Measurements from ENCODE around the gene MXD4.
"Not testable (repeated sequence)": the region's sequence is repeated elsewhere in the genome, so short reads cannot be mapped to it uniquely, and the experiment has no call there.

Gene MXD4

DNA sequence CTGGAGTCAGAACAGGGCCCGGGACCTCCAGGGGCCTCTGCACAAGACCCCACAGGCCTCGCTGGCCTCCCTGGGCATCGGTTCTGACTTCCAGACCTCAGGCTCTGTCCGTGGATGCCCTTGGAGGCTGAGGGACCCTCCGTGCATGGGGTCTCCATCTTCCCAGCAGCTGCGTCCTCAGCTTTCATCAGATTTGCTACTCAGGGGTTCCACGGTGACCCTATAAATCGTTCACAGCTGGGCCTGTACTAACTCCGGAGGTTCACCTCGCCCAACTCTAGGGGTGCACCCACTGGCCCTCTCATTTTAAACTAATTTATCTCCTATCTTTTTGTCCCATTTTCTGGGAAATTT is 13.1 kb upstream of the MXD4 start:
- not testable (repeated sequence) for DNase-seq

DNA sequence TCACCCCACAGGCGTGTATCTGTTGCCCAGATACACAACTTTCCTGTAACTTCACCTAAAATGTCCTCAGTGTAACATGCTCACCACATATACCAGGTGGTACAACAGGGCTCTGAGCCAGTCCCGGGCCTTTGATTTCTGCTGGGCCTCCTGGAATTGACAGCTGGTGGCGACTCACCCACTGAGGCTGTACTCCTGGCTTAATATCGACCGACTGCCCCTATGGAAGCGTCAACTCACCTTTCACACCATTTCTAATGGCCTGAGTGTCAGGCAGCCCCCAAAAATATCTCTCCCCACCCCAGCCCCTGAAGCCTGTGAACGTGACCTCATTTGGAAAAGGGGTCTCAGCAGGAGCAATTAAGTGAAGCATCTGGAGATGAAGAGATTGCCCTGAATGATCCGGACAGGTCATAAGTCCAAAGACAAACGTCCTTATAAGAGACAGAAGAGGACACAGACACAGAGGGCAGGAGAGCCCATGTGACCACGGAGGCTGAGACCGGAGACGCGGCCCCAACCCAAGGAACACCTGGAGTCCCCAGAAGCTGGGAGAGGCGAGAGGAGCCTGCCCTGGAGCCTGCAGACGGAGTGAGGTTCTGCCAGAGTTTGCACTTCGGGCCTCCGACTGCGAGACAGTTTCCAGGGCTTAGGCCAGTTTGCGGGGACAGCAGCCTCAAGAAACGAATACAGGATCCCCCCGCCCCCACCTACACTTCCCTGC is 12.6 kb upstream of the MXD4 start:
- DNase-seq: no peak

DNA sequence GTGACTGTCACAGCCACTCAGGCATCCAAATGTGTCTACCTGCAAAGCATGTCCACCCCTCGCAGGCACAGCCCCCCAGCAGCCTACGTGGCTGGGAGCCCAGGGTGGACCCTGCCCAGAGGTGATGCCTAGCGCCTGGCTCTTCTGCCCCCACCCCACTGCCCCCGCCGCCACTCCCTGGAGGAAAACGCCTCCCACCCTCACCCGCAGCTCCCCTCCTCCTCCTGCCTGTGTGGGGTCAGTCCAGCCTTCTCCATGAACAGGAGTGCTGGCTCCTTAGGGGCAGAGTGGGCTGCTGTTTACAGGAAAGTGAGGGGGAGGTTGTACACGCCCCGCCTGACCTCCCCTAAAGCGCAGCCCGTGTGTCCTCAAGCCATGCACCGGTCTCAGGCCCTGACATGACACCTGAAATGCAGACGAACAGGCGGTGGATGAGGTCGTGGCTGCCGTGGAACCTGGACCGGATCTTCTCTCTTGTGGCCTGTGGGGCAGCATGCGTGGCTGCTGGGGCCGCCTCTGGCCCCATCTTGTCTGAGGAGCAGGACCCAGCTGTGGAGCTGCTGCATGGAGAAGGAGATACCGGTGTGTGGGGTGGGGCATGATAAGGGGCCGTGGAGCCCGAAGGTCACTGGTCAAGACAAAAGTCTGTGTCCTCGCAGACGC is 11.9 kb upstream of the MXD4 start:
- no peak for DNase-seq

DNA sequence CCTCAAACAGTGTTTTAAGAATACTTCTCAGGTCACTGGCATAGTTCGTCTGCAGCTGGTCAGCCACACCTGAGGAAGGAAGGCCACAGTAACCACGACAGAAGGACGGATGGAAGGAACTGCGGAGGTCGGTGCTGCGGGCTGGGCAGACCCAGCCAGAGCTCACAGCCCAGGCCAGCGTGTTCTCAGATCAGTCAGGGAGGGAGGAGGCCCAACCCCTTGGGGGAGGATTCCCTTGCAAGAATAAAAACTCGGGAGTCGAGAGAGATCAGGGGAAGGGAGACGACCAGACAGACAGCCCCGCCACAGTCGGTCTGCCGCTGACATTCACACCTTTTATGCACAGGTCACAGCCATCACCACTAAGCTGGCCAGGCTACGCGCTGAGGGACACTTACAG is 11.3 kb upstream of the MXD4 start:
- no peak for DNase-seq

- DNase-seq: no peak
Measured at GRCh38 chr4:2272828-2273120, 10.9 kb upstream of the MXD4 start.

- DNase-seq: no peak
Measured at GRCh38 chr4:2272026-2272827, 10.3 kb upstream of the MXD4 start.

DNA sequence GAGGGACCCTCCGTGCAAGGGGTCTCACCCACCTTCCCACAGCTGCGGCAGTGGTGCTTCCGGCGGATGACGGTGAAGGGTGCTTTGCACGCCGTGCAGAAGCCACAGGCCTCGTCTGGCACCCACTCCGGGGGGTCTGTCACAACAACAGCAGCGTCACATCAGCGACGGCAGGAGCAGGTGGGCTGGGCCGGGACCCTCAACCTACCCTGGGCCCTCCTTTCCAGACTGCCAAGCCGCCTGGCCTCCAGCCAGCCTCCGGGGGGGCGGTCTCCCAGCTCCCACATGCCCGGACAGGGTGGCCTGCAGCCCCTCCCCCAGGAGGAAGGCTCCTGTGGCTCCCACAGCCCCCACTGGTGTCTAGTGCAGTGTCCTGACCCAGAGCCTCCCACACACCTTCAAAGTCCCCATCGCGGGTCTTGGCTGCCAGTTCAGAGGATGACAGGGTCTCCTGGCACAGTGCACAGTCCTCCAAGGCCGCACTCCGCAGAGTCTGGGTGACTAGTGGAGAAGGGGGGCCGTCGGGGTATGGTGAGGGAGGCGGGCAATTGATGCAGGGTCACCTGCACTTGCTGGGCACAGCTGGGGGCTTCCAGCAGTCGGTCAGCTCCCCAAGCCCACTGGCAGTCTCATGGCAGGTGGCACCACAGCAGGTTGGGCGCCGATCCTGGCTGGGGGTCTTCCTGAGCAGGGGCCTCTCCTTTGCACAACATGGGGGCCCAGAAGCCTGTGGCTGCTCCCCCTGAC is 9.5 kb upstream of the MXD4 start:
- no peak for DNase-seq

DNA sequence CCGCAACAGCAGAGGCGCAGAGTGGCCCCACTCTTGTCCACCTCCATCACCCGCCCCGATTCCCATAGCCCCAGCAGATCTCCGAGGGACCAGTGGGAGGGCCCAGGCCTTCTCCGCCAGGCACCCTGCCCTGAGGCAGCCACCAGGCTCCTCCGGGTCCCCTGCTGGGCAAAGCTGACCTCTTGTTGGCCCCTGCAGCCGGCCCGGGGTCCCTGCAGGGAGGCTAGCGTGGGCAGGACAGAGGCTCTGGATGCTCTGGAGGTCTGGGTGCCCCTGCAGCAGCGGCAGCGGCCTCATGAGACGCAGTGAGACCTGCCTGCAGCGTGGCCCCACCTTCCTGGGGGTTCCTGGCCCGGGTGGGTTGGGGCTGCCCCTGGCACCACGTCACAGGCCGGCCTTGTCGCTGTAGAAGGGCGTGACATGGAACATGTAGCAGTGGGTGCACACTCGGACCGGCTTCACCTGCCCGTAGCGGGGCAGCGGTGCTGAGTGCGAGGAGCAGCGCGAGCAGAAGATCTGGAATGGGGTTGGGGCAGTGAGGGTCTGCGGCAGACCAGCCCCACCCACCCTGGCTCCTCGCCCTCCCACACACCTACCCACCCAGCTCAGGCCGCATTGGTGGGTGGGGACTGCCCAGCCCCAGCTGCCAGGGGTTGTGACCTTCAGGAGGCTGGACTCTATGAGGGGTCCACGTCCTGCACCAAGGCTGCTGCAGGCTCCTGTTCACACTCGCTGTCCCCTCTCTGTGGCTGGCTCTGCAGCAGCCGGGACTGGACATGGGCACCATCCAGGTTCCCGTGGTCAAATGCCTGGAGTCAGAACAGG is 8.6 kb upstream of the MXD4 start:
- no peak for DNase-seq

DNA sequence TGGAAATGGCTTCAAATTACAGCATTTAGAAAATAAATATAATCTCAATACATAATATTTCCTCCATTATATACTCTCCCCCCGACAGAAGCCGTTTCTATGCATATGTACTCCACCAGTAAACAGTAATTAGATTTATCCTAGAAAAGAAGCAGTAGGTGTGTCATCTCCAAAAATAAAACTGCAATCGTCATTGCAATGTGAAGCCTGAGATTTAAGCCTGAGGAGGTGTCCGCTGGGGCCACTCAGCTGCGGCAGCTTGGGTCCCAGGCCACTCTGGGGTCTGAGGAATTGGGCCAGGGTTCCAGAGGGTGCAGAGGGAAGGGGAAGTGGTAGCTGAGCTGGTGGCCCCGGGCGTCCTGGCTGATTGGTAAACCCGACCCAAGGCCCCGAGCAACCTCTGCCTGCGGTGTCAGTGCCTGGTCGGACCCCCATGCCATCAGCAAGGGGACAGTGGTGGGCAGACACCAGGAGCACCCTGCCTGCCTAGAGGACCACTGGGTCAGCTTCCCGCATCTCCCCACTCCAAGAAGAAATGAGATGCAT is 7.8 kb upstream of the MXD4 start:
- DNase-seq: no peak

DNA sequence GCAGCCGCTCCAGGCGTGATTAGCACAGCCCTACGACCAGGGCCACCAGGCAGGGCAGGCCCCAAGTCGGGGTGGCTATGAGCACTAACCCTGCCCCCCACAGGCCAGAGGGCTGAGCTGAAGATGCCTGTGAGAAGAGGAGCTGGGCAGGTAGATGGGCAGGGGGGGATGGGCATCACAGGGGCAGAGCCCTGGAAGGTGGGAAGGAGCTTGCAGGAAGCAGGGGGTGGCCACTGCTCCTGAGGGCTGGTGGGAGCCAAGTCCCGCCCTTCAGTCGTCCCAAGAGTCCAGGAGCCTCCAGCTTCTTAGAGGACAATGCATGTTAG is 7.3 kb upstream of the MXD4 start:
- DNase-seq: no peak

GRCh38 chr4:2268357-2269205 is 6.7 kb upstream of the MXD4 start:
- DNase-seq: no peak

- DNase-seq: no peak
Measured at GRCh38 chr4:2267841-2268240, 5.9 kb upstream of the MXD4 start.

- DNase-seq: no peak
Measured at GRCh38 chr4:2267320-2267811, 5.5 kb upstream of the MXD4 start.

DNA sequence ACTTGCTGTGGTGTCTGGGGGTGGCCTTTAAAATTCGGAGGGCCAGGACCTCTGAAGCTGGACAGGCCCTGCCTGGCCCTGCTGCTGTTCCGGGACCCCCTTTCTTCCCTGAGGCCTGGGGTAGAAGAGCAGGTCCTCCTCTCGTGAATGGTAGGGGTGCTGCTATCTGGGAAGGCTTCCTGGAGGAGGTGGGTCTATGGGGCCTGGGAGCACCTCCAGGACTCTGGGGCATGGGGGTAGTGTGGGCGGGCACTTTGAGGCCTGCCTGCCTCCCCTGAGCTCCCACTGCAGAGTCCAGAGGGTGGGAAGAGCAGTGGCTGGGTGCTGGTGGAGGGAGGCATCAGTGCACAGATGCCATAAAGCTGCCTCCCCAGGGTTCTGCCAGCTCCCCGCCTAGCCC is 4.9 kb upstream of the MXD4 start:
- no peak for DNase-seq

DNA sequence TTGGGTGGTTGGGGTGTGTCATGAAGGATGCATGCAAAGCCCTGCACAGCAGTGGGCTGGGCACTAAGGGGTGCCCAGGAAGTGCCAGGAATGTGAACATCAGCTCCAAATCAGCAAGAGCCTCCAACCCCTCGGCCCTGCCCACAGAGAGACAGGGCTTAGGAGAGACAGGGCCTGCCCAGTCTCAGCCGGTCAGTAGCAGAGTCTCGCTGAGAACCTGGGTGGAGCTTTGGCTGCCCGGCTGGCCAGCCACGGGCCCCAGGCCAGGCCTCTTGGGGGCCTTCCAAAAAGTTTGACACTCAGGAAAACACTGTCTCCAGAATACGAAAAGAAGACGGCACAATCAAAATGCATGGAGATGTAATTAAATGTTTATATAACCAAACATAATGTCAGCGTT is 4.3 kb upstream of the MXD4 start:
- DNase-seq: no peak

DNA sequence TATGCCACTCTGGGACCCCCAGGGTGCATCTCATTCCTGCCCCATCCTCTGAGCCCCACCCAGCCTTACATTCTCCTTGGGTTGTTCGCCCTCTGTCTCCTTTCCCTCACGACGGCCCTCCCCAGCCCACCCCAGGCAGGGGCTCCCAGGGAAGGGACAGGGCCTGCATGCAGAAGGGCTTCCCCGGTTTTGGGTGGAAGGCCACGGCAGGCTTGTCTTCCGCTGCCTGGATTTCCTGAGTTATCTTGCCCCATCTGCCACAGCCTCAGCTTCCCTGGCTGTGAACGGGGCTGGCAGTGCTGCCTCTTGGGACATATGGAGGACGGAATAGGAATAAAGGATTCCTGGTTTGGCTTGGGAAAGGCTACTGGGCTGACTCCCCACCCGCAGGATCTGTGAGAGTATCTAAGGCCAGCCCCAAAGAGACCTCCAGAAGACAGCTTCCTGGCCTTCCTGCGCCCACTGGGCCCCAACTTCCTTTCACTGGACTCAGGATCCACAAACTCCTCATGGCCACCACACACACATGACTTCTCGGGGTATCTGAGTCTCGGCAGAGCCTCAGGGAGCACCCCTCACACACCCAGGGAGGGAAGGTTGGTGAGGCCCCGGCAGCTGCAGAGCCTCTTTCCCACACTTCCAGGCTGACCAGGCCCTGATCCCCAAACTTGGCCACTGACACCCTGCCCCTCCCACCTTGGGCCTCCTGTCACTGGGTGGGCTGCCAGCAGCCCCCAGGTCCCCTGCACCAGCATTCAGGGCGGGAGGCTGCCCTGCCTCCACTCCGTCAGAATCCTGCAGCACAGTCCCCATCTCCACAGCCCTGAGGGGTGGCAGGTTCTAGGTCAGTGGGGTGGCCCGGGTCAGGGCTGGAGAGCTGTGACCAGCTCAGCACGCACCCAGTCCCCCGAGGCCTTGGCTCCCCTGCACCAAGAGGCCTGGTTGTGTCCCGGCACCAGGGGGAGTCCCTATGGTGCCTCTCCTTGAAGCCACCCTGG is 3.5 kb upstream of the MXD4 start:
- no peak for DNase-seq

GRCh38 chr4:2264481-2265041 is 2.7 kb upstream of the MXD4 start:
- no peak for DNase-seq

DNA sequence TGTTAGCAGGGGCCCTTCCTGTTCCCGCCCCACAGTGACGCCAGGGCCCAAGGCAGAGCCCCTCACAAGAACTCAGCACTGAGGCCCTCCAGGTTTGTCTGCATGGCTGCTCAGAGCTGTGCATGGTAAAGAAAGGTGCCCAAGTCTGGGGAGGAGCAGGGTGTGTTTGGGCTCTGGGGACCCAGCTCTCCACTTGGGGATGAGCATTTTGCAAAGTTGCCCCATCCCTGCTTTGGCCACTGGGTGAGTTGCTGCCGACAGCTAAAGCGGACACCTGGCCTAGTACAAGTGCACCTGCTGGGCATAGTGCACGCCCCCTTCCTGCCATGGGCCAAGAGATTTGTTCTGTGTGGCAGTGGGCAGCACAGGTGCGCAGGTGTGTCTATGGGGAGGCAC is 2.0 kb upstream of the MXD4 start:
- DNase-seq: no peak

- no peak for DNase-seq
Measured at GRCh38 chr4:2262944-2263250, 988 bp upstream of the MXD4 start.
